ENCODE results near the gene TM9SF3.

DNA sequence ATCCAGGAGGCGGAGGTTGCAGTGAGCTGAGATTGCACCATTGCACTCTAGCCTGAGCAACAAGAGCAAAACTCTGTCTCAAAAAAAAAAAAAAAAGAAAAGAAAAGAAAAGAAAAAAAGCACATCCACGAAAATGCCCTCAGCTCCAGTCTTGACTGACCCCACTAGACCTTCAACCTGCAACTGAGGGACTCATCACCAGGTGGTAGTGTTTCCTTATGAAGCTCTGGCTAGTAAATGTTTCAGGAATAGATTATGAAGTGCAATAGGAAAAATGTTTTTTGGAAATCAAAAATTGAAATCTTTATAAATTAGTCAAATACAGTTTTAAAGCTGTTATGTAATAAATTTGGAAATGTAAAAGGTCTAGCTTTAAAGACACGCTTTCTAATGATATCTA lies 95.5 kb downstream of the TM9SF3 start:
- TF ChIP-seq, protein P1, sequence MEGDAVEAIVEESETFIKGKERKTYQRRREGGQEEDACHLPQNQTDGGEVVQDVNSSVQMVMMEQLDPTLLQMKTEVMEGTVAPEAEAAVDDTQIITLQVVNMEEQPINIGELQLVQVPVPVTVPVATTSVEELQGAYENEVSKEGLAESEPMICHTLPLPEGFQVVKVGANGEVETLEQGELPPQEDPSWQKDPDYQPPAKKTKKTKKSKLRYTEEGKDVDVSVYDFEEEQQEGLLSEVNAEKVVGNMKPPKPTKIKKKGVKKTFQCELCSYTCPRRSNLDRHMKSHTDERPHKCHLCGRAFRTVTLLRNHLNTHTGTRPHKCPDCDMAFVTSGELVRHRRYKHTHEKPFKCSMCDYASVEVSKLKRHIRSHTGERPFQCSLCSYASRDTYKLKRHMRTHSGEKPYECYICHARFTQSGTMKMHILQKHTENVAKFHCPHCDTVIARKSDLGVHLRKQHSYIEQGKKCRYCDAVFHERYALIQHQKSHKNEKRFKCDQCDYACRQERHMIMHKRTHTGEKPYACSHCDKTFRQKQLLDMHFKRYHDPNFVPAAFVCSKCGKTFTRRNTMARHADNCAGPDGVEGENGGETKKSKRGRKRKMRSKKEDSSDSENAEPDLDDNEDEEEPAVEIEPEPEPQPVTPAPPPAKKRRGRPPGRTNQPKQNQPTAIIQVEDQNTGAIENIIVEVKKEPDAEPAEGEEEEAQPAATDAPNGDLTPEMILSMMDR (IDR thresholded peaks at IDR 0.05; ENCODE audit: low read depth, low read length, poor library complexity, severe bottlenecking) = no peak
- no peak for TF ChIP-seq EZH2phosphoT487 (IDR thresholded peaks at IDR 0.05; ENCODE audit: borderline replicate concordance, low read length)
